ENCODE data around the gene MAP1LC3C.

The MAP1LC3C gene

GRCh38 chr1:242019018-242019417, 20.1 kb upstream of the MAP1LC3C start:
- H3K4me3 ChIP-seq (ENCODE audit: low read length): no peak overlapping the region
- DNase-seq (ENCODE audit: low read depth): no peak

GRCh38 chr1:242017580-242018233, 18.8 kb upstream of the MAP1LC3C start:
- no peak for DNase-seq (ENCODE audit: low read depth)
- TF ChIP-seq CTCF (conservative IDR thresholded peaks at IDR 0.05; ENCODE audit: low read depth, low read length): peak; percentile 76
- no peak overlapping the region for H3K4me3 ChIP-seq (ENCODE audit: low read length)

More at GRCh38 chr1:242019018-242019417, 20.1 kb upstream of the MAP1LC3C start:
- no peak for TF ChIP-seq CTCF (conservative IDR thresholded peaks at IDR 0.05; ENCODE audit: low read depth, low read length)

- no peak for TF ChIP-seq CTCF (conservative IDR thresholded peaks at IDR 0.05; ENCODE audit: low read depth, low read length)
- DNase-seq (ENCODE audit: low read depth): no peak
- H3K4me3 ChIP-seq (ENCODE audit: low read length): no peak overlapping the region
Measured at GRCh38 chr1:242016479-242016878, 17.6 kb upstream of the MAP1LC3C start.

- no peak overlapping the region for H3K4me3 ChIP-seq (ENCODE audit: low read length)
- DNase-seq (ENCODE audit: low read depth): no peak
- TF ChIP-seq CTCF (conservative IDR thresholded peaks at IDR 0.05; ENCODE audit: low read depth, low read length): no peak
Measured at GRCh38 chr1:242011894-242012660, 13.2 kb upstream of the MAP1LC3C start.

- no peak for DNase-seq (ENCODE audit: low read depth)
- no peak overlapping the region for H3K4me3 ChIP-seq (ENCODE audit: low read length)
- TF ChIP-seq CTCF (conservative IDR thresholded peaks at IDR 0.05; ENCODE audit: low read depth, low read length): no peak
Measured at GRCh38 chr1:242008826-242009495, 10.1 kb upstream of the MAP1LC3C start.

- no peak overlapping the region for H3K4me3 ChIP-seq (ENCODE audit: low read length)
- no peak for DNase-seq (ENCODE audit: low read depth)
- TF ChIP-seq CTCF (conservative IDR thresholded peaks at IDR 0.05; ENCODE audit: low read depth, low read length): no peak
Measured at GRCh38 chr1:242006976-242007375, 8.1 kb upstream of the MAP1LC3C start.
